ENCODE measurements around the gene TMEM238L. TPM values are rescaled to one million over a fixed set of nuclear protein-coding genes. Genes with fewer than 3 reads are reported as not detected.

TMEM238L gene
- total and polyA plus RNA-seq, 9 of the 15 experiments (the other 6 are each of a cell fraction or from before 2014, with no cell fraction given), result not detected

- TF ChIP-seq MGA (IDR thresholded peaks at IDR 0.05) (no peak), E4F1 (CRISPR knock-in tag; IDR thresholded peaks at IDR 0.05; ENCODE audit: borderline replicate concordance) (no peak), ZNF41 (CRISPR knock-in tag; conservative IDR thresholded peaks at IDR 0.05) (no peak), ATF2 (CRISPR knock-in tag; IDR thresholded peaks at IDR 0.05) (no peak), CREB3L1 (IDR thresholded peaks at IDR 0.05; ENCODE audit: borderline replicate concordance, low read depth) (no peak), CBX2 (IDR thresholded peaks at IDR 0.05; ENCODE audit: insufficient read depth, low read length, poor library complexity, severe bottlenecking) (no peak), U2AF2 (optimal IDR thresholded peaks at IDR 0.05; ENCODE audit: low read depth, low read length) (no peak), ZEB2 (IDR thresholded peaks at IDR 0.05) (no peak), ZNF282 (CRISPR knock-in tag; IDR thresholded peaks at IDR 0.05) (no peak), ZNF778 (CRISPR knock-in tag; IDR thresholded peaks at IDR 0.05) (no peak)
Observed at GRCh38 chr17:10809605-10810004, 5.7 kb upstream of the TMEM238L start (continued).

All from K562 (cell line).